ENCODE data around the gene SIL1. TPM values are rescaled to one million over a fixed set of nuclear protein-coding genes. Genes with fewer than 3 reads are reported as not detected.

SIL1 gene
- total and polyA plus RNA-seq, 2 of the 13 experiments (the other 11 are each of a cell fraction or from before 2014, with no cell fraction given): 26.0 to 30.0 TPM

- H3K27ac ChIP-seq (ENCODE audit: extremely low read length, insufficient read depth, low read length): no peak overlapping the region
- no peak for FAIRE-seq
- no peaks in the 10 kb centered on the region for H3K79me2 ChIP-seq (ENCODE audit: insufficient read depth, low read length)
- TF ChIP-seq ZNF687 (CRISPR knock-in tag; IDR thresholded peaks at IDR 0.05): no peak
- TF ChIP-seq RXRA (CRISPR knock-in tag; IDR thresholded peaks at IDR 0.05): no peak
- no peak for TF ChIP-seq BRCA1 (CRISPR knock-in tag; IDR thresholded peaks at IDR 0.05)
- no peak for ATAC-seq
- no peak for DNase-seq (ENCODE audit: low spot score)
- H4K20me1 ChIP-seq (ENCODE audit: insufficient read depth, low read length): no peaks in the 10 kb centered on the region
- intact Hi-C loops (cut with micrococcal nuclease; ENCODE audit: unreplicated experiment) (no loop called here), in situ Hi-C loops (cut with HindIII; ENCODE audit: extremely low pct_ligation_motif_present, low pct_unique_long_range_greater_than_20kb) (no loop called here)
- ChIA-PET CTCF (ENCODE audit: low intra/inter-chr PET ratio, low total read pairs) (no interaction called here), POLR2A (no interaction called here)
- no peak overlapping the region for H3K9ac ChIP-seq (ENCODE audit: insufficient read depth, low read depth, low read length)
- no peaks in the 10 kb centered on the region for H3K9me3 ChIP-seq (ENCODE audit: low read length)
- no peaks in the 10 kb centered on the region for H3K4me1 ChIP-seq (ENCODE audit: insufficient read depth, low read length)
- 97% methylated on average over 2 of the region's 2 CpGs for WGBS (ENCODE audit: low lambda C conversion rate)
- H3K4me2 ChIP-seq (ENCODE audit: low read depth, low read length): no peak overlapping the region
- no peak overlapping the region for H2AFZ ChIP-seq (ENCODE audit: low read length)
- no peak overlapping the region for H3K4me3 ChIP-seq (replicated peaks in 1 of 3; ENCODE audit: insufficient read depth in 1 of 3, low read depth in 2 of 3, low read length in 3 of 3)
- no TSS peak for BruUV-seq (replicated peaks)
- H3K36me3 ChIP-seq (replicated peaks in 1 of 2; ENCODE audit: control insufficient read depth in 1 of 2, insufficient read depth in 2 of 2, low read length in 2 of 2): peaks cover 4 to 5% of the 10 kb centered on the region in 2 experiments; a peak in 3 of 5 replicates
- no peaks in the 10 kb centered on the region for H3K27me3 ChIP-seq (ENCODE audit: control insufficient read depth in 1 of 2, insufficient read depth in 2 of 2, low read length in 2 of 2)
These were observed 171.0 kb downstream of the SIL1 start for GRCh38 chr5:139027150-139027549.

GRCh38 chr5:139025651-139026050 lies 172.5 kb downstream of the SIL1 start:
- peaks cover 4 to 10% of the 10 kb centered on the region in 2 experiments; a peak in 3 of 5 replicates for H3K36me3 ChIP-seq (replicated peaks in 1 of 2; ENCODE audit: control insufficient read depth in 1 of 2, insufficient read depth in 2 of 2, low read length in 2 of 2)
- in situ Hi-C loops (cut with HindIII; ENCODE audit: extremely low pct_ligation_motif_present, low pct_unique_long_range_greater_than_20kb) (no loop called here), intact Hi-C loops (cut with micrococcal nuclease; ENCODE audit: unreplicated experiment) (no loop called here)
- no peaks in the 10 kb centered on the region for H3K27me3 ChIP-seq (ENCODE audit: control insufficient read depth in 1 of 2, insufficient read depth in 2 of 2, low read length in 2 of 2)
- CTCF ChIA-PET (ENCODE audit: low intra/inter-chr PET ratio, low total read pairs): no interaction called here
- H3K4me1 ChIP-seq (ENCODE audit: insufficient read depth, low read length): no peaks in the 10 kb centered on the region
- H3K4me2 ChIP-seq (ENCODE audit: low read depth, low read length): no peak overlapping the region
- H3K79me2 ChIP-seq (ENCODE audit: insufficient read depth, low read length): no peaks in the 10 kb centered on the region
- H3K27ac ChIP-seq (ENCODE audit: extremely low read length, insufficient read depth, low read length): no peak overlapping the region
- no peaks in the 10 kb centered on the region for H3K9me3 ChIP-seq (ENCODE audit: low read length)
- no peak overlapping the region for H3K4me3 ChIP-seq (replicated peaks in 1 of 3; ENCODE audit: insufficient read depth in 1 of 3, low read depth in 2 of 3, low read length in 3 of 3)
- no peaks in the 10 kb centered on the region for H4K20me1 ChIP-seq (ENCODE audit: insufficient read depth, low read length)
- ATAC-seq (no peak), DNase-seq (ENCODE audit: low spot score) (no peak), FAIRE-seq (no peak)
- H3K9ac ChIP-seq (ENCODE audit: insufficient read depth, low read depth, low read length): no peak overlapping the region
- no TSS peak for BruUV-seq (replicated peaks)
- no peak overlapping the region for H2AFZ ChIP-seq (ENCODE audit: low read length)
- no peak for TF ChIP-seq PREB (CRISPR knock-in tag; IDR thresholded peaks at IDR 0.05)
- no peak for TF ChIP-seq ZHX2 (IDR thresholded peaks at IDR 0.05; ENCODE audit: low read depth)
- TF ChIP-seq ZHX2 (CRISPR knock-in tag; IDR thresholded peaks at IDR 0.05; ENCODE audit: borderline replicate concordance): no peak
- WGBS (ENCODE audit: low lambda C conversion rate): 100% methylated on average over 2 of the region's 2 CpGs
- POLR2A ChIA-PET: no interaction called here
